Measurements from ENCODE around the gene UCK2.

UCK2 gene

DNA sequence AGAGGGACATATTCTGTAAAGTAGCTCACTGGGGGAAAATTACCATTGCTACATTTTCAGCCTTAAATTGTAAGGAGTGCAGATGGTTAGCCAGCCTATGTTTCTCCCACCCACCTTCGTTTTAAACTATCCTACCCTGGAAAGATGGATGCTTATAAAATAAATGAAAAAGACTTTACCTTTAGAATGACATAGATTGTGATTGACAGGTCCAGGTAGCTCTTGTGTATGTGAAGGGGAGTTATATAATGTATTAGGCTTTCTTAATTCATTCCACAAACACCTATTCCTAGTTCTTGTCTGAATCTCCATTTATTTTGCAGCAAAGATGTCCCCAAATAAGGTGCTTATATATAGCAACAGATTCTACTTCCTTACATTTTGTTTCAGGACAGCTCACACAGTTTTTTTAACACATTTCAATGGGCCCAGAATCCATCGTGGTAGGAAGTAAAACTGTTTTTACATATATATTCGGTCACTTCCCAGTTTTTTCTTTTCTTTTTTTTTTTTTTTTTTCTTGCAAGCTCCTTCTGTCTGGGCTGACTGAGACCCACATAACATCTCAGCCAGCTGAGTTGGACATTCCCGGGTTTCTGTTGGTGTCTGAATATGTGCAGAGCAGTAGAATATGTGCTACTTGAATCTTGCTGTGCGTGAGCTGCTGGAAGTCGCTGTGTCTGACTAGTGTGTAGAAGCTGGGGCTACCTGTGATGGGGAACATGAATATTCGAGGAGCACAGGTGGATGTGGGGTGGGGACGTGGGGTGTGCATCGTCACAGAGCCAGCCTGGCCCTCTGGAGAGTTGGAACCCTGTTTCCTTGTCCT, 27.8 kb downstream of the UCK2 start:
- no peak for DNase-seq (ENCODE audit: low spot score)

DNA sequence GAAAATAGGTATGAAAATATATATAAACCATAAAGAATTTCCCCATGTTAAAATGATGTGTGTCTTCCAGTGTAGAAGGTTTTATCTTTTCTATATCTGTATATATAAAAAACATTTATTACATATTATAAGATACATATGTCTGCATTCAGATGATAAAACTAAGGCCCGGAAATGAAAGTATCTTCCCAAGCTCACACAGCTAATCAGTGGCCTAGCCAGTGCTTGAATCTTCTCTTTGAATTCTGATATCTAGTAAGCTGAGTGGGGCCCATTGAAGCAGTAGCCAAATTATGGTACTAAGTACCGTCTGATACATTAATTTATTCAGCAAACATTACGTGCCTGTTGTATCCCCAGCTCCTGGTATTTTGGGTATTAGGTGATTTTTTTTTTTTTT, 28.6 kb downstream of the UCK2 start:
- no peak for DNase-seq (ENCODE audit: low spot score)

DNA sequence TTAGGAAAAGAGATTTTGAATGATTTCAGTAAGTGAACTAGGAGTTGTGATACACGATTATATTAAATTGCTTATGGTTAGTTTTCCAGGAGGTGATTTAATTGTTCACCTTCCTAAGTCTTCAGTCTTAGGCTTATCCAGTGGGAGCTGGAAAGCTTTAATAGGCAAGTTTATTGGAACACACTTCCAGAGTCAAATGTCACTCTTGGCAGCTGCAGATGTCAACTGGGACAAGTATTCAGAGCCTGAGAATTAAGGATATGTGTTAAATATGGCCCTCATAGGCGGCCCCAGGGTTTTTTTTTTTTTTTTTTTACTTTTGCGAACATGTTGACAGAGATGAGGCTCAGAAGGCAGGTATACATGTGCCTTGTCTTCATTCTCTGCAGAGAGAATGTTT, 29.2 kb downstream of the UCK2 start:
- no peak for DNase-seq (ENCODE audit: low spot score)

DNA sequence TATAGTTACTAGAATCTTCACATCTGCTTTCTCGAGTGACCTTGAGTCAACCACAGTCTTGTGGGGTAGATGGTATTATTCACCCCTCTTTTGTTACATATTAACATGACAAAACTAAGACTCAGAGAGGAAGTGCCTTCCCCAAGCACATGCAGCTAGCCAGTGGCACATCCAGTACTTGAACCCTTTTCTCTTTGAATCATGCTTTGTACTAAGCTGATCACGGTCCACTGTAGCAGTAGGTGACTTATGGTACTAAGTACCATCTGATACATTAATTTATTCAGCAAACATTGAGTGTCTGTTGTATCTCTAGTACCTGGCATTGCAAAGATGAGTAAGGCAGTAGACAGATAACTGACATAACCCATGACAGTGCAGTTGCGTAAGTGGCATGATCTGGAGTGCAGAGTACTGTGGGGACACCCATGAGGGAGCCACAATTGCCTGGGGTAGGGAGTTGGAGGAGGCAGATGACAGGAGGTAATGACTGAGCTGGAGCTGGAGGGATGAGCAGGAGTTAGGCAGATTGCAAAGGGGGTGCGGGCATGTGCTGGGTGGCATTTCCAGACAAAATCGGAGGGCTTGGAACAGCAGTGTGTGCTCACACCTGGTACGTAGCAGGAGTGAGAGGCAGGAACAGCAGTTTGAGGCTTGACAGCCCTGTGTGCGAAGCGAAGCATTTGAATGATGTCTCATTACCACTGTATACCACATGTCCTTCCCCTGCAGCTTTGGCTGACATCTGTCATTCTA, 29.8 kb downstream of the UCK2 start:
- DNase-seq (ENCODE audit: low spot score): no peak

DNA sequence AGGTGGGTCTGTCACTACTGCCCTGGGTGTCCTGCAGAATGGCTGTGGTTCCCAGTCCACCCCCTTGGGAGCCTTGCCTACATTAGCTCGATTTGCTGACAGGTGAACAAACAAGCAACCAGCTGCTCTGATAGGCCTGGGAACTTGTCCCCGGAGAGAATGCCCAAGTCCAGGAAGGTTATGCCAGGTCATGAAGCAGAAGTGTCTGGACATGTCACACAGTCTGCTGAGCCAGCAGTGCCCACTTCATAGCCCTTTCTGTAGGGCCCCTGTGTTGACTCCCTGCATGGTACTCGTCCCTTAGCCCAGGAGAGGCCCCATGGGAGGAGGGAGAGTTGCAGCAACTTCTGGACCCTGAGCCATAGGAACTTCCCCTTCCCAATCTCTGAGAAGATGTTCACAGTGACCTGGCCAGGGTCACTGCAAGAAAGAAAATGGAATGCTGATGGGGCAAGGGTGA, 31.0 kb downstream of the UCK2 start:
- DNase-seq (ENCODE audit: low spot score): no peak

DNA sequence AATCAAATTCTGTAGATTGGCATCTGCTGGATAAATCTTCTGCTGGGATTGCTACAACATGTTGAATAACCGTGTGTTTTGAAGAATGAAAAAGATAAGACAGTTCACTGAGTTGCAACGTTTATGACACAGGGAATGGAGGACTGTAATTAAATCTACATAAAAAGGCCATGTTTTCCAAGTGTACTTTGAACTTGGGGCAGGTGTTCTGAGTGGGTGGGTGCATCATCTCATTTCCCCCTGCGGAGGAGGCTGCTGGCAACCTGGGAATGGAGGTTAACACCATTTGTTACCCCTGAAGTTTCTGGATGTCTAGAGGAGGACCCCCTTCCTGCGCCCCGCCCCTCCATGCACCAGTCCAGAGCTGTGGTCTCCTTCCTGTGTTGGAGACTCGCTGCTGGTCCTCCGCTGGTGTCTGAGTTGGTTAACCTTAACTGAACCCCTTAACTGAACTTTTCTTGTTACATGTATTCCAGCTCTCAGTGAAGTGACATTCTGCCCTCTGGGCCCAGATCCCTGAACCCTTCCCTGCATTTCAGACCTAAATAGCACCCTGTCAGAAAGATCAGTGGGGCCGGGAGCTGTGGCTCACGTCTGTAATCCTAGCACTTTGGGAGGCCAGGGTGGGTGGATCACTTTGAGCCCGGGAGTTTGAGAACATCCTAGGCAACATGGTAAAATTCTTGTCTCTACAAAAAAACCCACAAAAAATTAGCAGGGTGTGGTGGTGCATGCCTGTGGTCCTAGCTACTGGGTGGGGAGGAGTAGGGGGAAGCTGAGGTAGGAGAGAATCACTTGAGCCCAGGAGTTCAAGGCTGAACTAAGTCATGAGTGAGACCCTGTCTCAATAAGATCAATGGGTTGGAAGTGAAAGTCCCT, 31.8 kb downstream of the UCK2 start:
- DNase-seq (ENCODE audit: low spot score): no peak

DNA sequence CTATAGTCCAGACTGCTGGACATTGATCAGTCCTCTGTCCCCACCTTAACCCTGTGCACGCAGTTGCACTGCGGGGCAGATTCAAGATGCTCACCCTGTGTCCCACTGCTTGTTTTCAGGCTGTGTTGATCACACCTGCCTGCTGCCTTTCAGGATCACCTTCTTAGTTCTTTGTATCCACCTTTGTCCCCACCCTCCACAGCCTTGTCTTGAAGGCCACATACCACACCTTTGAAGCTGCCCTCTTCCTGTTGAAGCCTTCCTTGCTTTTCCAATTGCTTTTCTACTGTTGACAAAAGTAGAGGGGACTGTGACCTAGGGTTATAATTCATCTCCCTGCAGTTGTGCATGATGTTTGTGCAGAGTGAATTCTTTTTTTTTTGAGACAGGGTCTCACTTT, 32.7 kb downstream of the UCK2 start:
- no peak for DNase-seq (ENCODE audit: low spot score)

DNA sequence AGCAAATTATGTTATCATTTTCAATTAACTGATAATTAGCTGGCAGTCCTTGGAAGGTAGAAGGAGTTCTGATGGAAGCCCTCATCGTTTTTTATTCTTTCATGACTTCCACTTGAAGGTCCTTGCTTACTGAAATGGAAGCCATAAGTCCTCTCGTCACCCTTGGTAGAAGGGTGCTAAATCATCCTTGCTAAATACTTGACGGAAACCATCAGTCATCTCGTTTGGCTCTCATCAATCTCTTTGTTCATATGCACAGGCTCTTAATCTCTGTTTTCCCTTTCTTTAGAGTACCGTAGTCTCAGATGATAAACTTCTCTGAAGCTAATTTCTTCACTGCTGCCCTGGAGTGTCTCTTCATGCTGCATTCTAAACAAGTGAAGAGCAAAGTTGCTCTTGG, 34.5 kb downstream of the UCK2 start:
- DNase-seq (ENCODE audit: low spot score): no peak

DNA sequence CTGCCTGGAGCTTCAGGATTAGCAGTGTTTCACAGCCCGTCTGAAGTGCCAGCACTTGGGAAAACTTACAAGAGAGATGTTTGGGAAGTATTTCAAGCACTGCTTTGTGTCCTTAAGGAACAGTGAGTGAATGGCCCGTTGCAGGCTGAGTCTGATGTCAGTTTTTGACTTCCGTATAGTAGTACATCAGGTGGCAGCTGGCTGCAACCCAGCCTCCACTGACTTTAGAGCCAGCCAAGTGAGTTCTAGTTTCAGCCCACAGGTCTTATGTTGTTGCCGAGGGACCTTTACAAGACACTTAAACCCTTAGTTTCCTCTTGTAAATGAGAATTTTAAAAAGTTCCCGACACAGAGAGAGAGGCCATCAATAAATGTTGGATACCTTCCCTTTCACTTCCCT, 35.0 kb downstream of the UCK2 start:
- DNase-seq (ENCODE audit: low spot score): no peak

DNA sequence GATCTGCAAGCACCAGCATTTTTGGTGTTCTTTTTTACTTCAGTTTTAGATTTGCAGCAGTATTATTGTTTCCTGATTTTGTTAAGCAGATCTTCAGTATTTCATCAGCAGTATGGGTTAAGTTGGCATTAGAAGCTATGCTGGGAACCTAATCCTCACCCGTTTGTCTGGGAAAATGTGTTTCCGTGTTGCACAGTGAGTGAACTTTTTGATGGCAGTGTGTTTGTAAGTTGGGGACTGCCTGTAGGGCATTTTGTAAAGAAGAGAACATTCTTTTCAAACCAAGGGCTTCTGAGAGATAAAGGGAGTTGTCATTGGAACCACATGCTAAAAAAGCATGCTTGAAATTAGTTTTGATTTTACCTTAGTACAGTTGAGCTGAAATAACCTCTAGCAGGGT, 35.9 kb downstream of the UCK2 start:
- no peak for DNase-seq (ENCODE audit: low spot score)

DNA sequence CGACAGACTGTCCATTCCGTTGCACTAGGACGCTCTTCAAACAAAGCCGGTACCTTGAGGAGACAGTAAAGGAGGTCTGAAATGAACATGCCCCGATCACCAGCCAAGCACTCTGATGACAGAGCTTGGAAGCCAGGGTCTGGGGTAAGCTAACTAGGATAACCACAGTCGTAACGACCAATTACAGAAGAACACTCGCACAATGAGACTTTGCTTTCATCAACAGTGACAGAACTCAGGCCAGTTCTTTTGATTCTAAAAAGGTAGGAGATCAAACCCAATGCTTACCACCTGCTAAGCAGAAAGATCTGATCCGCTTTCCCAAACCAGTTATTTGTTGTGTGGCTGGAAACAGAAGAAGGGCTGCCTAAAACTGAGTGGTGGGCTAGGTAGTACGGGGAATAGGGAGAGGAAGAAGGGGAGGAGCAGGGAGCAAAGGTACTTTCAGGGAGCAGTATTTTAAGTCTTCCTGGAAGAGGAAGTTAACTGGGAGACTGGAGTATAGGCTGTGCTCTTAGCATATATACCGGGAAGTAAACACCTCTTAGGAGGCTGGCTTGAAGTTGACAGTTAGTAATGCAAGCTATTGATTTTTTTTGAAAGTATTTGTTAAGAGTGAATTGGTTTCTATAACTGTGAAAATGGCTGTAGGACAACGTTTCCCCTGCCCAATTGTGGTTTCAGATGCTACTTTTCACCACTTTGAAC, 38.4 kb downstream of the UCK2 start:
- no peak for DNase-seq (ENCODE audit: low spot score)

DNA sequence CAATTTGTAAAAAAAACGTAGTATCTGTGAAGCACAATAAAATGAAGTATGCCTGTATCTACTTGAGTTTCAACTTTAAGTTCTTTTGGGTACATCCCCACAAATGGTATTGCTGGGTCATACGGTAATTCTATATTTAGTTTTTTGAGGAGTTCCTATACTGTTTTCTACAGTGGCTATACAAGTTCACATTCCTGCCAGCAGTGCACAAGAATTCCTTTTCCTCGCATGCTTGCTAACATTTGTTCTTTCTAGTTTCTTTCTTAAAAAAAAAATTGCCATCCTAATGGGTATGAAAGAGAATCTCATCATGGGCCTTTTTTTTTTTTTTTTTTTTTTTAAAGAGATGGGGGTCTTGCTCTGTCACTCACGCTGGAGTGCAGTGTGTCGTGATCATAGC, 41.9 kb downstream of the UCK2 start:
- DNase-seq (ENCODE audit: low spot score): no peak

DNA sequence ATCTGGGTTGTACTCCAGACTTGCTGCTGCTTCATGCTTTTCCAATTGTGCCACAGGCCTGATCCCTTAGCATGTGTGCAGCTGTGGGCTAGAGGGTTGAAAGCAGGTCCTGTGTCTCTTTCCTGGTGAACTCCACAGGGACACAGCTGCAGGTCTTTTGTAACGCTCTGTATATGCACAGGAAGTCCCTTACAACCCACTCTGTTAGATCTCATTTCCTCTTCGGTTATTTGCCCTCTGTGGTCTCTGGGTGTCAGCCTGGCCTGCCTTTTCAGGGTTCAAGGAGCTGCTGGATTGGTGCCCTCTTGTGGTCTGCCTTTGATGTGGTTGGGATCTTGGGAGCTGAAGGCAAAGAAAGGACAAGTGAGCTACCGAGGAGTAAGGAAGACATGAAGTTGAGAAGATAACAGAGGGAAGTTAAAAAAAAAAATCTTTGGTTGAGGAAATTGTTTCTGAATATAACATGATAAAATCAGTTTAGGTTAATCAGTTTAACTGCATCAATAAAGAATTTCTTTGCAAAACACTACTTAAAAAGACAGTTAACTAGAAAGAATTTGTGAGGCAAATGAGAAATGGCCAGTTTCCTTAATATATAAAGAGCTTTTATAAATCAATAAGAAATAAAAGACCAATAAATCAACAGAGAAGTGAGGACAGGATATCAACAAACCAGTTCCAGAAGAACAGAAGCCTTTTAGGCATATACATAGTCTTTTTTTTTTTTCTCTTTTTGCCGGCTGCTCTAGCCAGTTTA, 44.1 kb downstream of the UCK2 start:
- DNase-seq (ENCODE audit: low spot score): no peak

DNA sequence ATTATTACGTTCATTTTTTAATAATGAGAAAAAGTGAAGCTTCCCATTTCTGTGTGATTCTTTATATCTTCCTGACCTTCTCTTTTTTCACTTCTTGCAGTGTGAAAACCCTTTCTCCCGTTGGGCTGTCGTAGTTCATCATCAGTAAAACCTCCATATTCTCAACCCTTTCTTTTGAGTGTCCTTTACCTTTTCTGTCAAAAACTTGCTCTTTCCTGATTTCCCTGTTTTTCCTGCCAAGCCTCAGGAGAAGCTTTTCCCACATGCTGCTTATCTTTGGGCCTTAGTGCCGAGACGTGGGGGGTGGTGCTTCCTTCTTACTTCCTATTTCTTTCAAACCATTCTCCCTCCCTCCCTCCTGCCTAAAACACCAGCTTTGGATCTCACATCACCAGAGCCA, 46.1 kb downstream of the UCK2 start:
- no peak for DNase-seq (ENCODE audit: low spot score)

DNA sequence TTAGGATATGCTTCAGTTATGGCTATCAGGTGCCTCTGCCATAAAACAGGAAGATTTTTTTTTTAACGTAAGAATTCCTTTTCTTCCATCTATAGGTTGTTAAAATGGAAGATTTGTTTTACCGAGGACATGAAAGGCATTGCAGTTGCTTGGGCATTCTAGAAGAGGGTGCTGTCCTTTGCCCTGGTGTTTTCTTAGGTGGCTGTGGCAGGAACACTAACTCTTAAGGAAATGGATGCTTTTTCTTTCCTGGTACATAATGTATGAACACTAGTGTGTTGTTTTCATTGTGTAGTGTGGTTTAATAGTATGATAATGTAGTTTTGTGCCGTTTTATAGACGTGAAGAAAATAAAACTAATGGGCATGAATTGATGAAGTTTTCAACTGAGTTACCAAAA, 47.2 kb downstream of the UCK2 start:
- DNase-seq (ENCODE audit: low spot score): no peak

DNA sequence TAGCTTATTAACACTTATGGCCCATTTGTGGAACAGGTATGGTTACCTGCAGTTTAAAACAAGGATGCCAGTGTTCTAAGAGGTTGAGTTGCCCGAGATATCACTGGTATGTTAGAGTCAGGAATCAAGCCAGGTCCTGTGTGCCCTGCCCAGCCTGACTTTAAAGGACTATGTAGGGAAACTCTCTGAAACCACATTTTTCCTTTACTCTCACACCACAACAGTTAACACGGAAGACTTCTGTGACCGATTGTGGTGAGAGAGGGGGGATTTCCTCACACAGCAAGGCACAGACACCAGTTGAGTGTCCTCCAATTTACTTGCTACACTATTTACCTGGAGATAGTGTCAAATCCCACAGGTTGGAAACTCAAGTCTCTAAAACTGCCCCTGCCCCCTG, 47.8 kb downstream of the UCK2 start:
- no peak for DNase-seq (ENCODE audit: low spot score)

DNA sequence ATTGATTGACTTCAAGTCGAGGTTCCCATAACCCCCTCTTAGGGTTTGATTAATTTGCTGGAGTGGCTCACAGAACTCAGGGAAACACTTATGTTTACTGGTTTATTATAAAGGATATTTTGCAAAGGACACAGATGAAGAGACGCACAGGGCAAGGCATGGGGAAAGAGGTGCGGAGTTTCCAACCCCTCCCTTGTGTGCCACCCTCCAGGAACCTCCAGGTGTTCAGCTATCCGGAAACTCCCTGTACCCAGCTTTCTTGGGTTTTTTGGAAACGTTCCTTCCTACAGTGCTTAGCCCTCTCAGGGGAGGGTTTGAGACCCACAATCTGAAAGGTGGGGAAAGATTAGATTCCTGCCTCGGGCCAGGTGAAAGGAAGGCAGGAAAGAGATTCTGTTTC, 48.2 kb downstream of the UCK2 start:
- no peak for DNase-seq (ENCODE audit: low spot score)

DNA sequence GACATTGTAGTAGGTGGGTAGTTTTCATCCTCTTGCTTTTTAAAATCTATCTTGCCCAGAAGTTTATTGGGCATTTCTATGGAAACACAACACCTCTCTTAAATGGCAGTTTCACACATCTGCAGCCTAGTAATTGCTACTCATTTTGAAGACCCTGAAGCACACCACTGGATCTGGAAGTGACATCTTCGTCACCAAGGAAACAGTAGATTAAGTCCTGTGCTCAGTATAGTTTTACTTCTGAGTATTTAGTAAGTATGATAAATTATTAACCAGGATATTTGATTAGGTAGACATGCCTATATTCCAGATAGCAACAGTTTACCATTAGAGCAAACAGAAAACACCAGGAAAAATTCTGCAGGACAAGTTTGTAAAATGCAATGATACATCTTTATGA, 48.7 kb downstream of the UCK2 start:
- DNase-seq (ENCODE audit: low spot score): no peak

DNA sequence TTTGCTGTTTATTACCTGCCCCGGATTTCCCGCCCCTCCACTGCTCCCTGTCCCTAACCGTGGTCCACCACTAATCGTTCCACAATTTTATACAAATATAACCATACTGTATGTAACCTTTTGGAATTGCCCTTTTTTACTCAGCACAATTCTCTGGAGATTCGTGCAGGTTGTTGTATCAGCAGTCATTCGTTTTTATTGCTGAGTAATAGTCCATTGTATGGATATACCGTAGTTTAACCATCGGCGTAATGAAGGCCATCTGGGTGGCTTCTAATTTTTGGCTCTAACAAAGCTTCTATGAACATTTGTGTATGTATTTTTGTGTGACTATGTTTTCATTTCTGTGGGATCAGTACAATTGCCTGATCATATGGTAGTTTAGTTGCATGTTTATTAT, 50.0 kb downstream of the UCK2 start:
- DNase-seq (ENCODE audit: low spot score): no peak

DNA sequence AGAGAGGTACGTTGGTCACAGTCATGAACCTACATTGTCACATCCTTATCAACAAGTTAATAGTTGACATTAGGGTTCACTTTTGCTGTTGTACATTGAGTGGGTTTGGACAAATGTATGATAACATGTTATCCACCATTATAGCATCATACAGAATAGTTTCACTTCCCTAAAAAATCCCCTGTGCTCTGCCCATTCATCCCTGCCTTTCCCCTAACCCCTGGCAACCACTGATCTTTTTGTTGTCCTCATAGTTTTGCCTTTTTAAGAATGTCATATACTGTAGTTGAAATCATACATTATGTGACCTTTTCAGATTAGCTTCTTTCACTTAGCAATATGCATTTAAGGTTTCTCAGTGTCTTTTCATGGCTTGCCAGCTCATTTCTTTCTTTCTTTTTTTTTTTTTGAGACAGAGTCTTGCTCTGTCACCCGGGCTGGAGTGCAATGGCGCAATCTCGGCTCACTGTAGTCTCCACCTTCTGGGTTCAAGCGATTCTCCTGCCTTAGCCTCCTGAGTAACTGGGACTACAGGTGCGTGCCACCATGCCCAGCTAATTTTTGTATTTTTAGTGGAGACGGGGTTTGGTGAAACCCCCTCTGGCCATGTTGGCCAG, 50.6 kb downstream of the UCK2 start:
- DNase-seq (ENCODE audit: low spot score): no peak

DNA sequence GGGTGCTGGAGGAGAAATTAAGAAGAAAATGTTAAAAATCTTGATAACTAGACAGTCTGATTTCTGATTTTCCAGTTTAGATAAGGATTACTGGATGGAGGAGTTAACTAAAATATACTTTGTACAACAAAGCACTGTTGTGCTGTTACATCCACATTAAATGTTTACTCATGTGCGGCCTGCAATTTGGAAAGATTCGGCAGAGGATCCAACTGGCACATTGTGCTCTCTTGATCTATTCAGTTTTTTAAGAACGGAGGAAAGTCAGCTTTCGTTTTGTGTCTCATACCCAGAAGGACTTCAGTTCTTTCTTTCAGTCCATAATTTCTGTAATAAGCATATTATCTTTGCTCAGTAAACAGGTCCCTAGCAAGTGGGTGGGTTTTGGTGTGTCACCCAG, 52.5 kb downstream of the UCK2 start:
- no peak for DNase-seq (ENCODE audit: low spot score)
